GM18870 (cell line): Measurements from ENCODE around the gene PHOX2A.

Experiments
- ATAC-seq: cut with Tn5 transposase; IDR thresholded peaks from one replicate; pipeline ENCODE4 v1.9.1; 2021; ENCODE audit warnings: moderate library complexity; ENCODE audit not compliant: unreplicated experiment

Gene PHOX2A

DNA sequence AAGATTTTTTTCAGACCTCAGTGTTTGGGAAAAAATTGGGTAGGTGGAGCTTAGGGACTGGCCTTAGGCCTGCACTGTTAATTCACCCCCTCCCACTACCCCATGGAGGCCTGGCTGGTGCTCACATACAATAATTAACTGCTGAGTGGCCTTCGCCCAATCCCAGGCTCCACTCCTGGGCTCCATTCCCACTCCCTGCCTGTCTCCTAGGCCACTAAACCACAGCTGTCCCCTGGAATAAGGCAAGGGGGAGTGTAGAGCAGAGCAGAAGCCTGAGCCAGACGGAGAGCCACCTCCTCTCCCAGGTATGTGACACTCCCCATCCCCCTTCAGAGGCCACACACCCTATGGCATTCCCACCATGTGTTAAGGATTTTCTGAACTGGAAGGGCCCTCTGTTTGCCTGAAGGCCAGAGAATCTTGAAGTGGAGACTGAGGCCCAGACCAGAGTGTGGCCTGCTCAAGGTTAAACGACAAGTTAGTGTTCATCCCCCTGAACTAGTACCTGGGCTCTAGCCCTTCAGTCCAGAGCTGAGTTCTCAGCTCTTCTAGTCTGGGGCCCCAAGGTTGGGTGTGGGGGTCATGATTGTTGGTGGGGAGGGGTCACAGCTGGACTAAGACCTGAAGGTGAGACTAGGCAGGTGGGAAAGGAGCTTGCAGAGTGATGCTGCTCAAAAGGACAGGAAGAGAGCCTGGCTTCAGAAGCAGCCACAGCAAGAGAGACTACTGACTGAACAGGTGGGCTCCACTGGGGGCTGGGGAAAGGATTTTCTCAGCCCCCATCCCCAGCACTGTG is 54.3 kb downstream of the PHOX2A start:
- ATAC-seq: no peak
